ENCODE data around the gene RWDD3. TPM values are rescaled to one million over a fixed set of nuclear protein-coding genes. Genes with fewer than 3 reads are reported as not detected.
A peak's percentile ranks its signal among the peaks of the same experiment; 100 is the strongest.

The RWDD3 gene
- total and polyA plus RNA-seq, 9 donors: 27.5 to 32.7 (median 30.0) TPM

GRCh38 chr1:95206514-95206913, 27.5 kb upstream of the RWDD3 start:
- no peaks in the 10 kb centered on the region for H3K36me3 ChIP-seq (ENCODE audit: control insufficient read depth, insufficient read depth, low read length)
- no peak for DNase-seq
- WGBS (ENCODE audit: insufficient coverage): no CpG with 5 or more reads among the region's 2 CpGs
- no peak overlapping the region for H3K4me3 ChIP-seq (ENCODE audit: low read length)
- no peaks in the 10 kb centered on the region for H3K27me3 ChIP-seq (ENCODE audit: control insufficient read depth, insufficient read depth, low read length)
- no peaks in the 10 kb centered on the region for H3K9me3 ChIP-seq (replicated peaks; ENCODE audit: control insufficient read depth, low read depth, low read length)
- no peaks in the 10 kb centered on the region for H3K4me1 ChIP-seq (ENCODE audit: control insufficient read depth, insufficient read depth, low read length)
- no peak overlapping the region for H3K27ac ChIP-seq (ENCODE audit: low read length)

- no peaks in the 10 kb centered on the region for H3K9me3 ChIP-seq (replicated peaks; ENCODE audit: control insufficient read depth, low read depth, low read length)
- 78% methylated on average over 6 of the region's 6 CpGs for WGBS (ENCODE audit: insufficient coverage)
- DNase-seq: peak; percentile 16
- H3K4me3 ChIP-seq (ENCODE audit: low read length): no peak overlapping the region
- H3K36me3 ChIP-seq (ENCODE audit: control insufficient read depth, insufficient read depth, low read length): no peaks in the 10 kb centered on the region
- no peak overlapping the region for H3K27ac ChIP-seq (ENCODE audit: low read length)
- H3K27me3 ChIP-seq (ENCODE audit: control insufficient read depth, insufficient read depth, low read length): no peaks in the 10 kb centered on the region
- no peaks in the 10 kb centered on the region for H3K4me1 ChIP-seq (ENCODE audit: control insufficient read depth, insufficient read depth, low read length)
Observed at GRCh38 chr1:95207223-95207935, 26.6 kb upstream of the RWDD3 start.

GRCh38 chr1:95208876-95209275, 25.1 kb upstream of the RWDD3 start:
- Histone ChIP-seq H3K27ac (ENCODE audit: low read length) (no peak overlapping the region), H3K27me3 (ENCODE audit: control insufficient read depth, insufficient read depth, low read length) (no peaks in the 10 kb centered on the region), H3K36me3 (ENCODE audit: control insufficient read depth, insufficient read depth, low read length) (no peaks in the 10 kb centered on the region), H3K4me3 (ENCODE audit: low read length) (no peak overlapping the region), H3K4me1 (ENCODE audit: control insufficient read depth, insufficient read depth, low read length) (no peaks in the 10 kb centered on the region), H3K9me3 (replicated peaks; ENCODE audit: control insufficient read depth, low read depth, low read length) (no peaks in the 10 kb centered on the region)
- DNase-seq: no peak
- no CpG with 5 or more reads among the region's 3 CpGs for WGBS (ENCODE audit: insufficient coverage)

GRCh38 chr1:95209291-95209690, 24.7 kb upstream of the RWDD3 start:
- Histone ChIP-seq H3K9me3 (replicated peaks; ENCODE audit: control insufficient read depth, low read depth, low read length) (no peaks in the 10 kb centered on the region), H3K4me1 (ENCODE audit: control insufficient read depth, insufficient read depth, low read length) (no peaks in the 10 kb centered on the region), H3K27ac (ENCODE audit: low read length) (no peak overlapping the region), H3K27me3 (ENCODE audit: control insufficient read depth, insufficient read depth, low read length) (no peaks in the 10 kb centered on the region), H3K36me3 (ENCODE audit: control insufficient read depth, insufficient read depth, low read length) (no peaks in the 10 kb centered on the region), H3K4me3 (ENCODE audit: low read length) (no peak overlapping the region)
- DNase-seq: no peak

- WGBS (ENCODE audit: insufficient coverage): 91% methylated on average over 11 of the region's 14 CpGs
- DNase-seq: no peak
Observed at GRCh38 chr1:95216292-95216990, 17.6 kb upstream of the RWDD3 start.

GRCh38 chr1:95217371-95217770, 16.6 kb upstream of the RWDD3 start:
- H3K4me1 ChIP-seq (ENCODE audit: control insufficient read depth, insufficient read depth, low read length): no peaks in the 10 kb centered on the region
- no peaks in the 10 kb centered on the region for H3K36me3 ChIP-seq (ENCODE audit: control insufficient read depth, insufficient read depth, low read length)
- no peak overlapping the region for H3K4me3 ChIP-seq (ENCODE audit: low read length)
- no peaks in the 10 kb centered on the region for H3K27me3 ChIP-seq (ENCODE audit: control insufficient read depth, insufficient read depth, low read length)
- H3K9me3 ChIP-seq (replicated peaks; ENCODE audit: control insufficient read depth, low read depth, low read length): no peaks in the 10 kb centered on the region
- DNase-seq: no peak
- WGBS (ENCODE audit: insufficient coverage): no CpG with 5 or more reads among the region's 1 CpG
- H3K27ac ChIP-seq (ENCODE audit: low read length): no peak overlapping the region

More at GRCh38 chr1:95216292-95216990, 17.6 kb upstream of the RWDD3 start:
- no peaks in the 10 kb centered on the region for H3K36me3 ChIP-seq (ENCODE audit: control insufficient read depth, insufficient read depth, low read length)
- H3K4me1 ChIP-seq (ENCODE audit: control insufficient read depth, insufficient read depth, low read length): no peaks in the 10 kb centered on the region
- H3K9me3 ChIP-seq (replicated peaks; ENCODE audit: control insufficient read depth, low read depth, low read length): no peaks in the 10 kb centered on the region
- H3K27ac ChIP-seq (ENCODE audit: low read length): no peak overlapping the region
- H3K27me3 ChIP-seq (ENCODE audit: control insufficient read depth, insufficient read depth, low read length): no peaks in the 10 kb centered on the region
- H3K4me3 ChIP-seq (ENCODE audit: low read length): no peak overlapping the region

GRCh38 chr1:95219407-95219806, 14.6 kb upstream of the RWDD3 start:
- 88% methylated on average over 2 of the region's 4 CpGs for WGBS (ENCODE audit: insufficient coverage)
- Histone ChIP-seq H3K4me1 (ENCODE audit: control insufficient read depth, insufficient read depth, low read length) (no peaks in the 10 kb centered on the region), H3K9me3 (replicated peaks; ENCODE audit: control insufficient read depth, low read depth, low read length) (no peaks in the 10 kb centered on the region), H3K36me3 (ENCODE audit: control insufficient read depth, insufficient read depth, low read length) (no peaks in the 10 kb centered on the region), H3K27ac (ENCODE audit: low read length) (no peak overlapping the region), H3K27me3 (ENCODE audit: control insufficient read depth, insufficient read depth, low read length) (no peaks in the 10 kb centered on the region), H3K4me3 (ENCODE audit: low read length) (no peak overlapping the region)
- no peak for DNase-seq

GRCh38 chr1:95221306-95221705, 12.7 kb upstream of the RWDD3 start:
- no peaks in the 10 kb centered on the region for H3K4me1 ChIP-seq (ENCODE audit: control insufficient read depth, insufficient read depth, low read length)
- H3K9me3 ChIP-seq (replicated peaks; ENCODE audit: control insufficient read depth, low read depth, low read length): no peaks in the 10 kb centered on the region
- 70% methylated on average over 6 of the region's 6 CpGs for WGBS (ENCODE audit: insufficient coverage)

GRCh38 chr1:95222629-95223028, 11.4 kb upstream of the RWDD3 start:
- H3K27ac ChIP-seq (ENCODE audit: low read length): no peak overlapping the region
- no CpG with 5 or more reads among the region's 2 CpGs for WGBS (ENCODE audit: insufficient coverage)
- no peak overlapping the region for H3K4me3 ChIP-seq (ENCODE audit: low read length)
- DNase-seq: no peak
- H3K4me1 ChIP-seq (ENCODE audit: control insufficient read depth, insufficient read depth, low read length): no peaks in the 10 kb centered on the region
- no peaks in the 10 kb centered on the region for H3K27me3 ChIP-seq (ENCODE audit: control insufficient read depth, insufficient read depth, low read length)
- no peaks in the 10 kb centered on the region for H3K36me3 ChIP-seq (ENCODE audit: control insufficient read depth, insufficient read depth, low read length)
- no peaks in the 10 kb centered on the region for H3K9me3 ChIP-seq (replicated peaks; ENCODE audit: control insufficient read depth, low read depth, low read length)

More at GRCh38 chr1:95221306-95221705, 12.7 kb upstream of the RWDD3 start:
- H3K4me3 ChIP-seq (ENCODE audit: low read length): no peak overlapping the region
- H3K27ac ChIP-seq (ENCODE audit: low read length): no peak overlapping the region
- H3K27me3 ChIP-seq (ENCODE audit: control insufficient read depth, insufficient read depth, low read length): no peaks in the 10 kb centered on the region
- no peak for DNase-seq
- H3K36me3 ChIP-seq (ENCODE audit: control insufficient read depth, insufficient read depth, low read length): no peaks in the 10 kb centered on the region

GRCh38 chr1:95223110-95223509, 10.9 kb upstream of the RWDD3 start:
- H3K4me3 ChIP-seq (ENCODE audit: low read length): no peak overlapping the region
- H3K9me3 ChIP-seq (replicated peaks; ENCODE audit: control insufficient read depth, low read depth, low read length): no peaks in the 10 kb centered on the region
- no peak overlapping the region for H3K27ac ChIP-seq (ENCODE audit: low read length)
- no peaks in the 10 kb centered on the region for H3K36me3 ChIP-seq (ENCODE audit: control insufficient read depth, insufficient read depth, low read length)
- H3K27me3 ChIP-seq (ENCODE audit: control insufficient read depth, insufficient read depth, low read length): no peaks in the 10 kb centered on the region
- H3K4me1 ChIP-seq (ENCODE audit: control insufficient read depth, insufficient read depth, low read length): no peaks in the 10 kb centered on the region
- no peak for DNase-seq

Data from muscle of leg (tissue), 11 donors.